K562 (cell line): ENCODE data around the gene LYPD5. TPM values are rescaled to one million over a fixed set of nuclear protein-coding genes. Genes with fewer than 3 reads are reported as not detected.

Experiments used
- ATAC-seq: fragments of 200-7000 bp; cut with Tn5 transposase; 3 replicates; pipeline ENCODE4 v1.9.1; 2020; ENCODE audit warnings: moderate library complexity
- BruUV-seq: library from RNA; stranded (reverse); fragments of 400-500 nt; replicated peaks from 2 replicates; lab custom pipeline; 2021; lab: Mats Ljungman, UMichigan
- CTCF ChIA-PET: fragments of 300-600 bp; formaldehyde crosslinking; extraction: SDS; loops from one replicate; lab custom pipeline; 2021; ENCODE audit warnings: low intra/inter-chr PET ratio; lab: Yijun Ruan, JAX
- POLR2A ChIA-PET: fragments of 300-600, 350-650 bp; sonication (Branson Sonifier 250); formaldehyde crosslinking; extraction: SDS; loops from one replicate; lab custom pipeline; 2021; ENCODE audit warnings: antibody characterized with exemption, inconsistent platforms; lab: Yijun Ruan, JAX
- DNase-seq, 4 experiments: peaks; one replicate each; pipeline versions ENCODE4 v3.0.0 to v3.0.0-alpha.2; 2011 to 2018; ENCODE audit warnings: low spot score in 3 of 4, mixed read lengths in 3 of 4; ENCODE audit errors: extremely low read depth in 1 of 4
- FAIRE-seq: peaks from 2 replicates; lab custom pipeline; 2011; peaks lifted over from hg19 to GRCh38; lab: Jason Lieb, UNC
- H2AFZ ChIP-seq: 2 replicates; pipeline ENCODE4 v1.6.0; 2011; ENCODE audit warnings: low read depth, low read length, control low read depth, inconsistent platforms
- H3K27ac ChIP-seq: fragments of 200-600 bp; 3 replicates; pipeline ENCODE4 v1.8.0; 2011; ENCODE audit warnings: low read depth, mild to moderate bottlenecking, control low read depth, inconsistent platforms, low read length, moderate library complexity, mixed read lengths; ENCODE audit errors: extremely low read depth
- H3K27me3 ChIP-seq, 2 experiments: fragments of 300-600 bp in 1 of 2; 2 replicates in 1 of 2; 3 replicates in 1 of 2; pipeline versions ENCODE4 v1.6.0 to v1.8.0; 2011; ENCODE audit warnings: inconsistent platforms in 2 of 2, low read length in 2 of 2, mild to moderate bottlenecking in 1 of 2, mixed read lengths in 1 of 2, moderate library complexity in 1 of 2; ENCODE audit not compliant: control insufficient read depth in 2 of 2, insufficient read depth in 2 of 2
- H3K36me3 ChIP-seq: fragments of 300-600 bp; 3 replicates; pipeline ENCODE4 v1.8.0; 2011; ENCODE audit warnings: mild to moderate bottlenecking, low read length, inconsistent platforms; ENCODE audit not compliant: control insufficient read depth, insufficient read depth
- H3K4me1 ChIP-seq, 2 experiments: fragments of 200-600 bp in 1 of 2; replicated peaks in 1 of 2; 2 replicates in 1 of 2; 3 replicates in 1 of 2; pipeline versions ENCODE4 v1.5.1 to v1.8.0; 2011; ENCODE audit warnings: inconsistent platforms in 2 of 2, low read length in 2 of 2, mild to moderate bottlenecking in 1 of 2, mixed read lengths in 1 of 2, moderate library complexity in 1 of 2; ENCODE audit not compliant: control insufficient read depth in 2 of 2, insufficient read depth in 2 of 2
- H3K4me2 ChIP-seq: 2 replicates; pipeline ENCODE4 v1.6.1; 2011; ENCODE audit warnings: low read length, control low read depth, inconsistent platforms, mixed read lengths; ENCODE audit not compliant: insufficient read depth
- H3K4me3 ChIP-seq: fragments of 200-600 bp; sonication (generic), shearing (Covaris generic); 2 replicates; pipeline ENCODE4 v1.5.1; 2016; ENCODE audit warnings: control low read depth, inconsistent platforms
- H3K79me2 ChIP-seq: fragments of 200-600 bp; 3 replicates; pipeline ENCODE4 v1.8.0; 2011; ENCODE audit warnings: low read length, inconsistent platforms; ENCODE audit not compliant: control insufficient read depth, insufficient read depth
- H3K9ac ChIP-seq, 2 experiments: 2 replicates each; pipeline versions ENCODE4 v1.6.0 to v1.6.1; 2011; ENCODE audit warnings: low read depth in 2 of 2, low read length in 2 of 2, control low read depth in 1 of 2, inconsistent platforms in 1 of 2, mild to moderate bottlenecking in 1 of 2, mixed read lengths in 1 of 2; ENCODE audit not compliant: insufficient read depth in 1 of 2
- H3K9me1 ChIP-seq: one replicate; pipeline ENCODE4 v1.6.0; 2011; ENCODE audit warnings: inconsistent platforms, mild to moderate bottlenecking, low read length, moderate library complexity; ENCODE audit not compliant: control insufficient read depth, insufficient read depth
- H3K9me3 ChIP-seq: replicated peaks from 2 replicates; pipeline ENCODE4 v1.5.1; 2011; ENCODE audit warnings: low read depth, low read length, inconsistent platforms; ENCODE audit not compliant: control insufficient read depth, insufficient read depth
- H4K20me1 ChIP-seq: replicated peaks from 2 replicates; pipeline ENCODE4 v1.6.1; 2011; ENCODE audit warnings: low read length, inconsistent platforms, mixed read lengths; ENCODE audit not compliant: control insufficient read depth, insufficient read depth
- ATF7 ChIP-seq: fragments of 450-650 bp; IDR thresholded peaks from 2 replicates; pipeline ENCODE4 v1.7.1; 2014; ENCODE audit warnings: mild to moderate bottlenecking, moderate library complexity
- BRCA1 ChIP-seq, 2 experiments: fragments of 450-650 bp in 1 of 2; sonication (generic) in 1 of 2; formaldehyde crosslinking in 1 of 2; IDR thresholded peaks; 2 replicates each; pipeline versions ENCODE4 v1.5.0 to v1.6.1; 2017 to 2020; ENCODE audit warnings: mild to moderate bottlenecking in 1 of 2, missing genetic modification reagents in 1 of 2
- CBX2 ChIP-seq: fragments of 200-600 bp; sonication (generic); IDR thresholded peaks from one replicate; pipeline ENCODE4 v1.6.1; 2012; ENCODE audit warnings: mild to moderate bottlenecking, low read length, inconsistent platforms; ENCODE audit not compliant: insufficient read depth, poor library complexity, severe bottlenecking
- CREM ChIP-seq: IDR thresholded peaks from 2 replicates; pipeline ENCODE4 v1.6.1; 2014; ENCODE audit warnings: antibody characterized with exemption, low read depth
- GABPA ChIP-seq: fragments of 200-800 bp; sonication (Bioruptor generic); conservative IDR thresholded peaks from 2 replicates; pipeline ENCODE4 v1.6.1; 2016; ENCODE audit warnings: low read depth, missing genetic modification characterization, missing compliant biosample characterization
- IFI16 ChIP-seq: fragments of 250-450 bp; sonication (Bioruptor Pico); IDR thresholded peaks from 2 replicates; pipeline ENCODE4 v2.1.2; 2022; ENCODE audit warnings: mild to moderate bottlenecking, inconsistent platforms
- KDM1A ChIP-seq, 2 experiments: fragments of 450-650 bp; IDR thresholded peaks; 2 replicates each; pipeline ENCODE4 v1.6.1; 2016; ENCODE audit warnings: mild to moderate bottlenecking in 2 of 2
- KDM2B ChIP-seq: fragments of 250-450 bp; sonication (Bioruptor Pico); IDR thresholded peaks from 2 replicates; pipeline ENCODE4 v1.8.0; 2021; ENCODE audit warnings: mild to moderate bottlenecking, moderate library complexity
- KLF6 ChIP-seq: fragments of 250-450 bp; sonication (Bioruptor Pico); IDR thresholded peaks from 2 replicates; pipeline ENCODE4 v1.4.0; 2020; ENCODE audit warnings: mild to moderate bottlenecking, moderate library complexity, borderline replicate concordance
- LARP7 ChIP-seq: fragments of 450-650 bp; IDR thresholded peaks from 2 replicates; pipeline ENCODE4 v1.6.1; 2016
- MEF2D ChIP-seq: conservative IDR thresholded peaks from 2 replicates; pipeline ENCODE4 v1.6.1; 2016; ENCODE audit warnings: low read depth, missing genetic modification characterization, missing compliant biosample characterization
- NCOR1 ChIP-seq: fragments of 450-650 bp; IDR thresholded peaks from 2 replicates; pipeline ENCODE4 v1.6.1; 2016; ENCODE audit warnings: mild to moderate bottlenecking, moderate library complexity
- NFYB ChIP-seq: IDR thresholded peaks from 2 replicates; pipeline ENCODE4 v1.6.1; 2011; ENCODE audit warnings: mild to moderate bottlenecking, moderate library complexity; ENCODE audit not compliant: insufficient read length; ENCODE audit errors: extremely low read depth
- PHB ChIP-seq: fragments of 250-450 bp; sonication (Bioruptor Pico); IDR thresholded peaks from 2 replicates; pipeline ENCODE4 v1.5.0; 2021
- POLR2A ChIP-seq: fragments of 450-650 bp; conservative IDR thresholded peaks from 2 replicates; pipeline ENCODE4 v1.6.1; 2016
- SAP30 ChIP-seq: fragments of 200-600 bp; sonication (generic); IDR thresholded peaks from 2 replicates; pipeline ENCODE4 v1.6.1; 2012; ENCODE audit warnings: borderline replicate concordance, low read depth, mild to moderate bottlenecking, moderate library complexity, low read length, control low read depth, inconsistent platforms; ENCODE audit not compliant: insufficient read depth, poor library complexity, severe bottlenecking
- ZFP36 ChIP-seq: fragments of 150-350 bp; IDR thresholded peaks from 2 replicates; pipeline ENCODE4 v1.6.1; 2018; ENCODE audit warnings: low read length, low read depth; ENCODE audit not compliant: partially characterized antibody
- ZNF184 ChIP-seq: sonication (generic); formaldehyde crosslinking; IDR thresholded peaks from 2 replicates; pipeline ENCODE4 v1.5.0; 2020; ENCODE audit warnings: missing genetic modification reagents
- WGBS: fragments of 100-300 bp; shearing (Covaris generic); methylation state at CpG from one replicate; pipeline ENCODE4 v1.1.6; 2016; ENCODE audit warnings: low coverage, mixed read lengths; ENCODE audit not compliant: insufficient coverage; ENCODE audit errors: missing lambda C conversion rate; 5-methylcytosine and 5-hydroxymethylcytosine counted together
- in situ Hi-C: fragments of 300-500 bp; cut with MboI; formaldehyde crosslinking; loops from 4 replicates; pipeline ENCODE4 v1.15.0; 2018; ENCODE audit warnings: inconsistent platforms, mixed read lengths
- intact Hi-C: fragments of 100-400 bp; cut with micrococcal nuclease; formaldehyde crosslinking; loops from 2 replicates; pipeline ENCODE4 v1.14.2; 2022
- polyA plus RNA-seq, 8 experiments: library from polyadenylated mRNA; depleted of rRNA in 4 of 8; stranded (reverse) in 5 of 8; unstranded in 3 of 8; fragments of >200 nt; fragmentation: Nextera tagmentation in 2 of 8; fragmentation: Illumina TruSeq in 1 of 8; extraction: Ambion mirVana in 2 of 8; extraction: Trizol in 1 of 8; gene quantifications; 2 replicates each; pipeline versions ENCODE4 v1.2.1 to v1.2.3, GENCODE V29; 2011 to 2014; ENCODE audit warnings: inconsistent platforms in 1 of 8, missing spikeins in 1 of 8
- total RNA-seq, 7 experiments: library from RNA; depleted of rRNA in 6 of 7; stranded (reverse); fragments of >200 nt in 6 of 7; fragmentation: Illumina TruSeq in 2 of 7; extraction: Trizol in 2 of 7; gene quantifications; 2 replicates each; pipeline versions ENCODE4 v1.2.1 to v1.2.3, GENCODE V29; 2011 to 2021; ENCODE audit warnings: low replicate concordance in 1 of 7
- TF ChIP-seq, protein P1 (sequence below): fragments of 450-650 bp; formaldehyde crosslinking; IDR thresholded peaks from 2 replicates; pipeline ENCODE4 v1.4.0; 2020; ENCODE audit warnings: mild to moderate bottlenecking, moderate library complexity
- TF ChIP-seq, protein P2 (sequence below), 2 experiments: fragments of 450-650 bp; conservative IDR thresholded peaks; 2 replicates each; pipeline ENCODE4 v1.6.1; 2017; ENCODE audit warnings: mild to moderate bottlenecking in 2 of 2, moderate library complexity in 2 of 2

Gene LYPD5
- total and polyA plus RNA-seq, 9 of the 15 experiments (the other 6 are each of a cell fraction or from before 2014, with no cell fraction given) = 0.03 to 0.22 (median 0.10) TPM; not detected in 3

DNA sequence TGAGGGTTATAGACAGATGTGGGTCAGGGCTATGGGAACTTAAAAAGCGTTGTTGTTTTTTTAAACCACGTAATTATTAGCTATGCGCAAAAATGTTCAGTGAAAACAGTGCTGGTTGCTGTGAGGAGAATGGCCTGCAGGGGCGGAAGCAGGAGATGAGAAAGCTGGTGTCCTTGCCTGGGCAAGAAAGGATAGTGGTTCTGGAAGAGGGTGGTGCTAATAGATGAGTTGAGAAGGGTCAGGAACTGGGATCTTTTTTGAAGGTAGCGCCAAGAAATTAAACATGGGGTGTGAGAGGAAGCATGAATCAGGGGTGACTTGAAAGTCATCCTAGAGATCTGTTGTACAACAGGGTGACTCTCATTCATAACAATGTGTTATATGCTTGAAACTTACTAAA, 42.7 kb downstream of the LYPD5 start (continued):
- TF ChIP-seq, protein P1, sequence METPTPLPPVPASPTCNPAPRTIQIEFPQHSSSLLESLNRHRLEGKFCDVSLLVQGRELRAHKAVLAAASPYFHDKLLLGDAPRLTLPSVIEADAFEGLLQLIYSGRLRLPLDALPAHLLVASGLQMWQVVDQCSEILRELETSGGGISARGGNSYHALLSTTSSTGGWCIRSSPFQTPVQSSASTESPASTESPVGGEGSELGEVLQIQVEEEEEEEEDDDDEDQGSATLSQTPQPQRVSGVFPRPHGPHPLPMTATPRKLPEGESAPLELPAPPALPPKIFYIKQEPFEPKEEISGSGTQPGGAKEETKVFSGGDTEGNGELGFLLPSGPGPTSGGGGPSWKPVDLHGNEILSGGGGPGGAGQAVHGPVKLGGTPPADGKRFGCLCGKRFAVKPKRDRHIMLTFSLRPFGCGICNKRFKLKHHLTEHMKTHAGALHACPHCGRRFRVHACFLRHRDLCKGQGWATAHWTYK (CRISPR knock-in tag) = no peak
- TF ChIP-seq IFI16 = no peak
- no peak for TF ChIP-seq BRCA1 (IDR thresholded peaks at IDR 0.05)
- TF ChIP-seq BRCA1 (CRISPR knock-in tag; IDR thresholded peaks at IDR 0.05) = no peak

DNA sequence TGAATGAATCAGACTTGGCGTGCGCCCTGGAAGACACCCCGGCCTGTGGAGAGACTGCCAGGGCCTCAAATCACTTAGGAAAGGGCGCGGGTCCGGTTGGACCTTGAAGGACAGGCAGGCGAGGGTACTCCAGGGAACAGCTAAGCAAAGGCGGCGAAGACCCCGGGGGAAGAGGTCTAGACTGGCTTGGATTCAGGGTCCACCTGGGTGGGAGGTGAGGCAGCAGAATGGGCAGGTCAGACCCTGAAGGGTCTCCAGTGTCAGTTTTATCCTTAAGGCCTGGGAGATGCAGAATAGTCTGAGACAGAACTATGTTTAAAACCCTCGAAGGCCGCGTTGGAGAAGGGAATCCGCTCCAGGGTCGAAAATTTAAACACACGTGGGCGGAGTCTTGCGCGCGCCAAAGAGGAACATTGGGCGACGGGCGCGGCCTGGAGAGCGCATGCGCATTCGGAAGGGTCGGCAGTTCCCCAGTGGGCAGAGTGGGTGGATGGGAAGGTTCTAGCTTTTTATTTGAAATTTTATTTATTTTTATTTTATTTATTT, 46.9 kb downstream of the LYPD5 start:
- Histone ChIP-seq H3K27ac (peak overlapping the region; percentile 100), H3K9me3 (no peaks in the 10 kb centered on the region), H3K9me1 (no peaks in the 10 kb centered on the region), H3K79me2 (peaks cover 51% of the 10 kb centered on the region), H3K36me3 (peaks cover 31% of the 10 kb centered on the region), H4K20me1 (no peaks in the 10 kb centered on the region), H3K4me3 (peak overlapping the region; percentile 70), H3K4me1 (peaks cover 40 to 42% of the 10 kb centered on the region in 2 experiments), H3K27me3 (no peaks in the 10 kb centered on the region), H3K9ac (peak overlapping the region; percentile 99 to 100), H2AFZ (peak overlapping the region; percentile 68), H3K4me2 (peak overlapping the region; percentile 93)
- BruUV-seq = TSS peak; percentile 92
- intact Hi-C loops = no loop called here
- FAIRE-seq (peak; percentile 74), ATAC-seq (peak; percentile 68), DNase-seq (peak; percentile 73 to 92 (median 81))
- POLR2A ChIA-PET = interaction anchor here (0.9 to 8.6 kb wide), 7 partner anchors 8 to 87 kb away, joined by 3 to 71 read pairs (median 5); no protein-coding TSS in a partner anchor
- in situ Hi-C loops = no loop called here
- WGBS = under 1% methylated on average over 23 of the region's 28 CpGs
- CTCF ChIA-PET = interaction anchor here (0.7 kb wide), 1 partner anchor 19 kb away, joined by 3 read pairs; no protein-coding TSS in a partner anchor
- no peak for TF ChIP-seq CBX2
- 0 out of 2 replicates have a peak, but pooled peaks have one; percentile 27 for TF ChIP-seq LARP7
- TF ChIP-seq POLR2A = peak; percentile 87
- TF ChIP-seq KLF6 (CRISPR knock-in tag) = no peak
- TF ChIP-seq ZNF184 (CRISPR knock-in tag) = no peak
- no peak for TF ChIP-seq KDM1A (IDR thresholded peaks at IDR 0.05)
- 0 out of 2 replicates have a peak, but pooled peaks have one; percentile 32 for TF ChIP-seq GABPA (tag)
- TF ChIP-seq PHB = peak; percentile 36; the same call in 1 of the 2 replicates
- TF ChIP-seq ATF7 = no peak; the same call in 1 of the 2 replicates
- peak; percentile 31; the same call in 1 of the 2 replicates for TF ChIP-seq NCOR1
- peak; percentile 34; the same call in 1 of the 2 replicates for TF ChIP-seq CREM
- no peak for TF ChIP-seq ZFP36
- peak; percentile 73 for TF ChIP-seq SAP30
- TF ChIP-seq, protein P2, sequence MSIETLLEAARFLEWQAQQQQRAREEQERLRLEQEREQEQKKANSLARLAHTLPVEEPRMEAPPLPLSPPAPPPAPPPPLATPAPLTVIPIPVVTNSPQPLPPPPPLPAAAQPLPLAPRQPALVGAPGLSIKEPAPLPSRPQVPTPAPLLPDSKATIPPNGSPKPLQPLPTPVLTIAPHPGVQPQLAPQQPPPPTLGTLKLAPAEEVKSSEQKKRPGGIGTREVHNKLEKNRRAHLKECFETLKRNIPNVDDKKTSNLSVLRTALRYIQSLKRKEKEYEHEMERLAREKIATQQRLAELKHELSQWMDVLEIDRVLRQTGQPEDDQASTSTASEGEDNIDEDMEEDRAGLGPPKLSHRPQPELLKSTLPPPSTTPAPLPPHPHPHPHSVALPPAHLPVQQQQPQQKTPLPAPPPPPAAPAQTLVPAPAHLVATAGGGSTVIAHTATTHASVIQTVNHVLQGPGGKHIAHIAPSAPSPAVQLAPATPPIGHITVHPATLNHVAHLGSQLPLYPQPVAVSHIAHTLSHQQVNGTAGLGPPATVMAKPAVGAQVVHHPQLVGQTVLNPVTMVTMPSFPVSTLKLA (conservative IDR thresholded peaks at IDR 0.05) = peak; percentile 67 to 70
- TF ChIP-seq NFYB = peak; percentile 49
- peak; percentile 29; the same call in 1 of the 2 replicates for TF ChIP-seq MEF2D (tag)
- no peak for TF ChIP-seq KDM2B (CRISPR knock-in tag)
